ENCODE results near the gene TXNRD1.

GRCh38 chr12:104360157-104360556 is 144.6 kb downstream of the TXNRD1 start:
- TF ChIP-seq CTCF (IDR thresholded peaks at IDR 0.05; ENCODE audit: low read depth, low read length, poor library complexity, severe bottlenecking) (no peak), EZH2phosphoT487 (IDR thresholded peaks at IDR 0.05; ENCODE audit: borderline replicate concordance, low read length) (no peak)

All from DOHH2 (cell line).